Astrocyte of the hippocampus (primary cell): ENCODE results near the gene GIMAP7.
"Not testable (repeated sequence)": the region's sequence is repeated elsewhere in the genome, so short reads cannot be mapped to it uniquely, and the experiment has no call there.

Experiments used
- DNase-seq: peaks from one replicate; pipeline ENCODE4 v3.0.0; 2011; ENCODE audit warnings: low read depth, low spot score

The GIMAP7 gene

DNA sequence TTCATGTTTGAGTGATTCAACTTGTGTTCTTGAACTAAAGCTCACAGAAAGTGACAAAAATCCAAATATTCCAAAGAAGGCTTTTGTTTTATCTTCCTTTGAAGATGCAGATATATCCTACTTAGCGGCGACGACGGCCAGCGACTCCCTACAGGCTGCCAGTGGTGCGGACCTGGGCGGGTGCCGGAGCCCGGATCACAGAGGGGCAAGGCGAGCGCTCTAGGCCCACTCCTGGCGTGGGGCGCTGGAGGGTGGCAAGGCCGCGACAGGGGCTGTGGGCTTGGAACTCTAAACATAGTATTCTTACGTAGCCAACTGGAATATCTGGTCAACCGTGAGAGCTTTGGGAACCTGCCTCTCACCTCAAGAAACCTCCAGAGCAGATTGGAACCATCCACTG lies 914 bp upstream of the GIMAP7 start:
- no peak for DNase-seq

GRCh38 chr7:150515248-150516147 lies 826 bp downstream of the GIMAP7 start:
- no peak for DNase-seq

GRCh38 chr7:150516956-150517745 lies 2.5 kb downstream of the GIMAP7 start:
- DNase-seq, result no peak

GRCh38 chr7:150519310-150519709 lies 4.6 kb downstream of the GIMAP7 start:
- DNase-seq, result no peak

DNA sequence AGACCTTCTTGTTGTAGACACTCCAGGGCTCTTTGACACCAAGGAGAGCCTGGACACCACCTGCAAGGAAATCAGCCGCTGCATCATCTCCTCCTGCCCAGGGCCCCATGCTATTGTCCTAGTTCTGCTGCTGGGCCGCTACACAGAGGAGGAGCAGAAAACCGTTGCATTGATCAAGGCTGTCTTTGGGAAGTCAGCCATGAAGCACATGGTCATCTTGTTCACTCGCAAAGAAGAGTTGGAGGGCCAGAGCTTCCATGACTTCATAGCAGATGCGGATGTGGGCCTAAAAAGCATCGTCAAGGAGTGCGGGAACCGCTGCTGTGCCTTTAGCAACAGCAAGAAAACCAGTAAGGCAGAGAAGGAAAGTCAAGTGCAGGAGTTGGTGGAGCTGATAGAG lies 5.5 kb downstream of the GIMAP7 start:
- no peak for DNase-seq

GRCh38 chr7:150522931-150523330 lies 8.3 kb downstream of the GIMAP7 start:
- DNase-seq, result not testable (repeated sequence)

- no peak for DNase-seq
Measured at GRCh38 chr7:150524018-150524417, 9.3 kb downstream of the GIMAP7 start.

GRCh38 chr7:150531704-150532103 lies 17.0 kb downstream of the GIMAP7 start:
- no peak for DNase-seq

GRCh38 chr7:150538259-150538658 lies 23.6 kb downstream of the GIMAP7 start:
- no peak for DNase-seq

DNA sequence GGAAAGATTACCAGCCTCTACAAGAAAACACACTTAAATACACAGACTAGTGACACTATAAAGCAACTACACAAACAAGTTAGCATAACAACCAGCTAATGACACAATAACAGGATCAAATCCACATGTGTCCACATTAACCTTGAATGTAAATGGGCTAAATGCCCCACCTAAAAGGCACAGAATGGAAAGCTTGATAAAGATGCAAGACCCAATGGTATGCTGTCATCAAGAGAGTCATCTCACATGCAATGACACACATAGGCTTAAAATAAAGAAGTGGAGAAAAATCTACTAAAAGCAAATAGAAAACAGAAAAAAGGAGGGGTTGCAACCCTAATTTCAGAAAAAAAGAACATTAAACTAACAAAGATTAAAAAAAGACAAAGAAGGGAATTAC lies 38.5 kb downstream of the GIMAP7 start:
- no peak for DNase-seq

- no peak for DNase-seq
Measured at GRCh38 chr7:150556521-150557138, 42.0 kb downstream of the GIMAP7 start.

- no peak for DNase-seq
Measured at GRCh38 chr7:150560486-150560885, 45.8 kb downstream of the GIMAP7 start.

GRCh38 chr7:150562919-150563318 lies 48.2 kb downstream of the GIMAP7 start:
- no peak for DNase-seq

DNA sequence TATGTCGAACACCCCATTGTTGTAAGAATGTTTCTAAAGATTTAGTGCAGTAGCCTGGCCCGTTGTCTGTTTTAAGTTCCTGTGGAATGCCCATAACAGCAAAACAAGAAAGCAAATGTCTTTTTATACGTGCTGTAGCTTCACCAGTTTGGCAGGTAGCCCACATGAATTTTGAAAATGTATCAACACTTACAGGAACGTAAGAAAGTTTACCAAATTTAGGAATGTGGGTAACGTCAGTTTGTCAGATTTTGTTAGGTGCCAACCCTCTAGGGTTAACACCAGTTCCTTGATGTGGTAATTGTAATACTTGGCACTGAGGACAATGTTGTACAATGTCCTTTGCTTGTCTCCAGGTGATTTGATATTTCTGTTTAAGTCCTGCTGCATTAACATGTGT lies 49.3 kb downstream of the GIMAP7 start:
- no peak for DNase-seq

DNA sequence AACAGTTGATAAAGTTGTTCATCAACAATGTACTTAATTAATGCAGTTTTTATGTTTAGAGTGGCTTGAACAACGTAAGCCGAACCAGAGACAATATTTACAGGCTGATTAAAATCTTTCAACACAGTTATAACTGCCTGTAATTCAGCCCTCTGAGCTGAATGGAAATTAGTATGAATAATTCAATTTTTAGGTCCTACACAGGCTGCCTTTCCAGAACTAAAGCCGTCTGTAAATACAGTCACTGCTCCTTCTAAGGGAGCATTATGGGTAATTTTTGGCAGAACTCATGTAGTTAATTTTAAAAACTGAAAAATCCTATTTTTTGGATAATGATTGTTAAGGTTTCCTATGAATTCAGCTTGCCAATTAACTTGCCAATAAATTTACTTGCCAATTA lies 49.9 kb downstream of the GIMAP7 start:
- DNase-seq, result no peak

- no peak for DNase-seq
Measured at GRCh38 chr7:150565239-150565638, 50.6 kb downstream of the GIMAP7 start.

- no peak for DNase-seq
Measured at GRCh38 chr7:150566123-150566522, 51.5 kb downstream of the GIMAP7 start.

- no peak for DNase-seq
Measured at GRCh38 chr7:150566572-150566971, 51.9 kb downstream of the GIMAP7 start.

- no peak for DNase-seq
Measured at GRCh38 chr7:150567169-150567568, 52.5 kb downstream of the GIMAP7 start, which contains the start of gene GIMAP4. Gene GIMAP4, plus strand, starts transcription at chr7:150567390. Its CDS starts 2,512 bp downstream, at chr7:150569902.

- DNase-seq, result no peak
Measured at GRCh38 chr7:150567871-150568301, 53.2 kb downstream of the GIMAP7 start.

GRCh38 chr7:150568714-150569113 lies 54.0 kb downstream of the GIMAP7 start:
- no peak for DNase-seq
